NB4 (cell line): ENCODE measurements around the gene DSCAM.

Experiments used
- DNase-seq: peaks from one replicate; pipeline ENCODE4 v3.0.0; 2010; ENCODE audit warnings: low read depth
- H3K4me3 ChIP-seq: one replicate; pipeline ENCODE4 v1.5.1; 2011; ENCODE audit warnings: mild to moderate bottlenecking, low read depth, low read length, moderate library complexity
- MAX ChIP-seq: IDR thresholded peaks from 2 replicates; pipeline ENCODE4 v1.6.1; 2011; ENCODE audit warnings: low read depth, low read length
- MYC ChIP-seq: IDR thresholded peaks from 2 replicates; pipeline ENCODE4 v1.6.1; 2011; ENCODE audit warnings: low read depth, low read length
- POLR2A ChIP-seq: IDR thresholded peaks from 2 replicates; pipeline ENCODE4 v1.6.1; 2011; ENCODE audit warnings: mild to moderate bottlenecking; ENCODE audit not compliant: insufficient read length; ENCODE audit errors: extremely low read depth
- TF ChIP-seq, protein P1 (sequence below): IDR thresholded peaks from one replicate; pipeline ENCODE4 v1.5.1; 2012; ENCODE audit warnings: low read depth, low read length

The DSCAM gene

GRCh38 chr21:40095477-40095876, 751.5 kb downstream of the DSCAM start:
- H3K4me3 ChIP-seq, result no peak overlapping the region
- DNase-seq, result no peak
- TF ChIP-seq, protein P1, sequence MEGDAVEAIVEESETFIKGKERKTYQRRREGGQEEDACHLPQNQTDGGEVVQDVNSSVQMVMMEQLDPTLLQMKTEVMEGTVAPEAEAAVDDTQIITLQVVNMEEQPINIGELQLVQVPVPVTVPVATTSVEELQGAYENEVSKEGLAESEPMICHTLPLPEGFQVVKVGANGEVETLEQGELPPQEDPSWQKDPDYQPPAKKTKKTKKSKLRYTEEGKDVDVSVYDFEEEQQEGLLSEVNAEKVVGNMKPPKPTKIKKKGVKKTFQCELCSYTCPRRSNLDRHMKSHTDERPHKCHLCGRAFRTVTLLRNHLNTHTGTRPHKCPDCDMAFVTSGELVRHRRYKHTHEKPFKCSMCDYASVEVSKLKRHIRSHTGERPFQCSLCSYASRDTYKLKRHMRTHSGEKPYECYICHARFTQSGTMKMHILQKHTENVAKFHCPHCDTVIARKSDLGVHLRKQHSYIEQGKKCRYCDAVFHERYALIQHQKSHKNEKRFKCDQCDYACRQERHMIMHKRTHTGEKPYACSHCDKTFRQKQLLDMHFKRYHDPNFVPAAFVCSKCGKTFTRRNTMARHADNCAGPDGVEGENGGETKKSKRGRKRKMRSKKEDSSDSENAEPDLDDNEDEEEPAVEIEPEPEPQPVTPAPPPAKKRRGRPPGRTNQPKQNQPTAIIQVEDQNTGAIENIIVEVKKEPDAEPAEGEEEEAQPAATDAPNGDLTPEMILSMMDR, result no peak

GRCh38 chr21:40080385-40080784, 766.6 kb downstream of the DSCAM start:
- no peak for DNase-seq
- no peak overlapping the region for H3K4me3 ChIP-seq
- TF ChIP-seq MYC (no peak), POLR2A (no peak), MAX (no peak)
- TF ChIP-seq, protein P1, result no peak

DNA sequence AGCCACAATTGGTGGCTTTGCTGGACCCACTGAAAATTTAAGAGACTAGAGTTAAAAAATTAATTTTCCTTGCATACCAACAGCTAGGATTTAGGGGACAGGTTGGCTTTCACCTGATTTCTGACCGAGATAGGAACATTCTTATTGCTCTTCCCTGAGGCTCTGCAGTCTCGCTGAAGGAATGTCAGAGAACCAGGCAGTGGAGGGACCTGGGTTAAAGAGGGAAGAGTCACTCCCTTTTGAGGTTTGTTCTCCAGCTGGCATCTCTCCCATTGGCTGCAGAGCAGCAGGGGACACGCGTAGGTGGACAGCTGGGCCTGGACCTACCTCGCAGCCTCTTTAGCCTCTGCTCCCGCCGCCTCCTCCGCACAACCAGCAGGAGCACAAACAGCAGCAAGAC, 772.2 kb downstream of the DSCAM start:
- no peak overlapping the region for H3K4me3 ChIP-seq
- TF ChIP-seq, protein P1, result no peak
- TF ChIP-seq MAX (no peak), MYC (no peak), POLR2A (no peak)
- DNase-seq, result no peak

DNA sequence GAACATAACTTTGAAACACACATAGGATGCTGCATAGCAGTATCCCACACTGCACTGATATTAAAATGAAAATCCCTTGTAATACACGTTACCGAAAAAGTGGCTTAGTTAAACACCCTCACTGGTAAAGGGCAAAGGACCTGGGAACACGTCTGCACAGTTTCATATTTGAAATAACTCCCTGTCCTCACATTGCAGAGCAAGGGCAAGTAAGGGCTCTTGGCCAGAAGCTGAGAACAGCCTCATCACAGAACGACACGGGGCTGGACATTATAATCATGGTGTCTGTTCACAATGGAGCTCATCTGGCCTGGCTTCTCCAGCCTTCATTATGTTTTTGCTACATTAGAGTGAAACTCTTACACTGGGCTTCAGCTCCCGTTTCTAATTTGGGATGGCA, 772.8 kb downstream of the DSCAM start:
- DNase-seq, result no peak
- H3K4me3 ChIP-seq, result no peak overlapping the region
- TF ChIP-seq POLR2A (no peak), MAX (no peak), MYC (no peak)
- TF ChIP-seq, protein P1, result no peak

DNA sequence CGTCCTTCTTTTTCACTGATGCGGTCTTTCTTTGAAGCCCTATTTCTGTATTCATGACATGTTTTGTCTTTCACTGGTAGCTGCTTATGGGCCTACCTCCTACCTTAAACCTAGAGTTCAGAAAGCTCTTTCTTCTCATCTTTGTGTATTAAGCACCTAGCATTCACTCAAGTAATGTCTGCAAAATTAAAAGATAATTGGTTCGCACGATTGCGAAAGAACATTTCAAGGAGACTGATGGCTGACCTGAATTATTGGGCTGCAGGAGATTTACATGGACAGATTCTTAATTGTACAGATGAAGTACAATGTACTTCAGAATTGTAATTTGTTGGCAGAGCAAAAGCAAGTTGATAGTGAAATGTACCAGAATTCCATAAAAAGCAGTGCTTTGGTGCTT, 773.3 kb downstream of the DSCAM start:
- H3K4me3 ChIP-seq, result no peak overlapping the region
- TF ChIP-seq, protein P1, result no peak
- no peak for DNase-seq

- no peak for TF ChIP-seq MYC
- no peak for TF ChIP-seq POLR2A
- TF ChIP-seq, protein P1, result no peak
- TF ChIP-seq MAX, result no peak
- no peak for DNase-seq
- no peak overlapping the region for H3K4me3 ChIP-seq
Measured at GRCh38 chr21:40070871-40071270, 776.1 kb downstream of the DSCAM start.
